B cell (primary cell): ENCODE data around the gene PNMA8C.

Experiments used
- CTCF ChIP-seq: fragments of 200-600 bp; IDR thresholded peaks from one replicate; pipeline ENCODE4 v1.8.0; 2022; ENCODE audit warnings: antibody characterized with exemption, mild to moderate bottlenecking
- EZH2 ChIP-seq: IDR thresholded peaks from 2 replicates; pipeline ENCODE4 v1.6.1; 2012; ENCODE audit warnings: borderline replicate concordance, low read depth, mild to moderate bottlenecking, moderate library complexity, low read length; ENCODE audit not compliant: insufficient read depth, poor library complexity, severe bottlenecking

GRCh38 chr19:46411925-46412649, 16.6 kb downstream of the PNMA8C start:
- TF ChIP-seq CTCF (no peak), EZH2 (no peak)
